CD4-positive, alpha-beta T cell (primary cell): ENCODE results near the gene HPCAL1. TPM values are rescaled to one million over a fixed set of nuclear protein-coding genes. Genes with fewer than 3 reads are reported as not detected.

ENCODE experiments used
- ATAC-seq: fragments of 200-7000 bp; cut with Tn5 transposase; one replicate; pipeline ENCODE4 v1.10.0; 2022; ENCODE audit warnings: mild to moderate bottlenecking; ENCODE audit not compliant: poor library complexity
- CTCF ChIA-PET: fragments of 350-600 bp; sonication (Branson Sonifier 250); formaldehyde crosslinking; loops from one replicate; lab custom pipeline; 2021; ENCODE audit warnings: antibody characterized with exemption, inconsistent platforms; lab: Charles Lee
- POLR2A ChIA-PET: fragments of 350-600 bp; sonication (Branson Sonifier 250); formaldehyde crosslinking; loops from one replicate; lab custom pipeline; 2021; ENCODE audit warnings: antibody characterized with exemption, inconsistent platforms; lab: Charles Lee
- DNase-seq, 14 experiments: peaks; one replicate each; pipeline ENCODE4 v3.0.0-alpha.2; 2013 to 2020; ENCODE audit warnings: mixed read lengths in 2 of 14
- H3K27ac ChIP-seq, 2 donors: one replicate each; pipeline versions ENCODE4 v1.5.1 to v1.7.0; 2013; ENCODE audit warnings: low read length in 2 of 2, low read depth in 1 of 2, mild to moderate bottlenecking in 1 of 2
- H3K27me3 ChIP-seq, 2 experiments: 1 replicate in 1 of 2; 2 replicates in 1 of 2; pipeline versions ENCODE4 v1.6.1 to v1.7.0; 2013; ENCODE audit warnings: low read length in 2 of 2, control low read depth in 1 of 2, mild to moderate bottlenecking in 1 of 2, moderate library complexity in 1 of 2; ENCODE audit not compliant: insufficient read depth in 2 of 2, control insufficient read depth in 1 of 2
- H3K36me3 ChIP-seq: one replicate; pipeline ENCODE4 v1.6.1; 2013; ENCODE audit warnings: low read length, control low read depth; ENCODE audit not compliant: insufficient read depth
- H3K4me1 ChIP-seq: one replicate; pipeline ENCODE4 v1.6.1; 2013; ENCODE audit warnings: low read length, control low read depth; ENCODE audit not compliant: insufficient read depth
- H3K4me3 ChIP-seq: one replicate; pipeline ENCODE4 v1.5.1; 2013; ENCODE audit warnings: mild to moderate bottlenecking, low read length, moderate library complexity
- H3K9me3 ChIP-seq, 2 experiments: 1 replicate in 1 of 2; 2 replicates in 1 of 2; pipeline versions ENCODE4 v1.6.1 to v1.7.0; 2013; ENCODE audit warnings: low read length in 2 of 2, mild to moderate bottlenecking in 2 of 2, control low read depth in 1 of 2, moderate library complexity in 1 of 2; ENCODE audit not compliant: control insufficient read depth in 1 of 2, insufficient read depth in 1 of 2
- H3K27ac Mint-ChIP-seq: one replicate; pipeline ENCODE4 v1.8.0; 2020; ENCODE audit warnings: mixed read lengths
- H3K27me3 Mint-ChIP-seq: one replicate; pipeline ENCODE4 v1.8.0; 2021; ENCODE audit warnings: mixed read lengths
- H3K36me3 Mint-ChIP-seq: one replicate; pipeline ENCODE4 v1.8.0; 2021; ENCODE audit warnings: low read depth, mixed read lengths
- H3K4me1 Mint-ChIP-seq: one replicate; pipeline ENCODE4 v1.8.0; 2021; ENCODE audit warnings: low read depth, mixed read lengths
- H3K4me3 Mint-ChIP-seq: one replicate; pipeline ENCODE4 v1.8.0; 2020; ENCODE audit warnings: mild to moderate bottlenecking, mixed read lengths
- H3K9me3 Mint-ChIP-seq: one replicate; pipeline ENCODE4 v1.8.0; 2020; ENCODE audit warnings: mixed read lengths
- CTCF ChIP-seq: fragments of 200-600 bp; IDR thresholded peaks from one replicate; pipeline ENCODE4 v1.8.0; 2022; ENCODE audit warnings: antibody characterized with exemption, mild to moderate bottlenecking
- intact Hi-C, 2 experiments: fragments of 100-400 bp; cut with DNase I in 1 of 2; cut with micrococcal nuclease in 1 of 2; formaldehyde crosslinking; loops; one replicate each; pipeline versions ENCODE4 v1.15.1 to v1.9.0; 2023 to 2025; cut with DNase I, micrococcal nuclease
- total RNA-seq, 174 experiments: library from RNA in 2 of 174; stranded (reverse) in 2 of 174; gene quantifications; one replicate each; pipeline ENCODE4 v1.2.3 and lab custom pipeline; 2021 to 2026

Gene HPCAL1
- total RNA-seq, 2 experiments from 2014 or later = 24.9 to 27.9 TPM

GRCh38 chr2:10284108-10284870, 18.4 kb upstream of the HPCAL1 start:
- Mint-ChIP-seq H3K4me1 (no peaks in the 10 kb centered on the region), H3K27ac (no peak overlapping the region), H3K4me3 (no peak overlapping the region), H3K36me3 (no peaks in the 10 kb centered on the region), H3K27me3 (no peaks in the 10 kb centered on the region), H3K9me3 (no peaks in the 10 kb centered on the region)
- POLR2A ChIA-PET = interaction anchor here (0.9 kb wide), 1 partner anchor 22 kb away, joined by 3 read pairs; no protein-coding TSS in a partner anchor
- no peaks in the 10 kb centered on the region for H3K36me3 ChIP-seq
- CTCF ChIA-PET = no interaction called here
- DNase-seq (no peak), ATAC-seq (no peak)
- H3K27me3 ChIP-seq = no peaks in the 10 kb centered on the region
- intact Hi-C loops = no loop called here
- H3K4me3 ChIP-seq = no peak overlapping the region
- peaks cover 9% of the 10 kb centered on the region for H3K4me1 ChIP-seq
- no peak overlapping the region for H3K27ac ChIP-seq
- TF ChIP-seq CTCF = no peak
- no peaks in the 10 kb centered on the region for H3K9me3 ChIP-seq

- Histone ChIP-seq H3K27ac (no peak overlapping the region), H3K27me3 (no peaks in the 10 kb centered on the region), H3K4me1 (peaks cover 9% of the 10 kb centered on the region), H3K36me3 (no peaks in the 10 kb centered on the region), H3K4me3 (no peak overlapping the region), H3K9me3 (no peaks in the 10 kb centered on the region)
- DNase-seq (no peak), ATAC-seq (no peak)
- Mint-ChIP-seq H3K9me3 (no peaks in the 10 kb centered on the region), H3K4me1 (no peaks in the 10 kb centered on the region), H3K4me3 (no peak overlapping the region), H3K27me3 (no peaks in the 10 kb centered on the region), H3K36me3 (no peaks in the 10 kb centered on the region), H3K27ac (no peak overlapping the region)
- no peak for TF ChIP-seq CTCF
- intact Hi-C loops = no loop called here
- ChIA-PET POLR2A (no interaction called here), CTCF (no interaction called here)
Observed at GRCh38 chr2:10285191-10285555, 17.5 kb upstream of the HPCAL1 start.

- H3K4me1 Mint-ChIP-seq = no peaks in the 10 kb centered on the region
- no peaks in the 10 kb centered on the region for H3K36me3 ChIP-seq
- DNase-seq (peak in 2 of 14 experiments; percentile 53 to 63), ATAC-seq (no peak)
- no peak overlapping the region for H3K27ac ChIP-seq
- intact Hi-C loops = no loop called here
- no peaks in the 10 kb centered on the region for H3K27me3 Mint-ChIP-seq
- no peaks in the 10 kb centered on the region for H3K9me3 Mint-ChIP-seq
- TF ChIP-seq CTCF = no peak
- H3K4me1 ChIP-seq = peaks cover 9% of the 10 kb centered on the region
- ChIA-PET POLR2A (no interaction called here), CTCF (no interaction called here)
- H3K9me3 ChIP-seq = no peaks in the 10 kb centered on the region
- H3K4me3 Mint-ChIP-seq = no peak overlapping the region
- no peaks in the 10 kb centered on the region for H3K27me3 ChIP-seq
- H3K36me3 Mint-ChIP-seq = no peaks in the 10 kb centered on the region
- no peak overlapping the region for H3K4me3 ChIP-seq
- no peak overlapping the region for H3K27ac Mint-ChIP-seq
Observed at GRCh38 chr2:10285556-10286198, 17.0 kb upstream of the HPCAL1 start.
